HG03139 (cell line): ENCODE results near the gene CYP4F12.

Experiments
- ATAC-seq: cut with Tn5 transposase; IDR thresholded peaks from one replicate; pipeline ENCODE4 v1.9.1; 2021; ENCODE audit not compliant: unreplicated experiment

CYP4F12 gene

GRCh38 chr19:15672580-15673175 lies at the start of gene CYP4F12:
Gene CYP4F12, plus strand, starts transcription at chr19:15673087. Its CDS starts 443 bp downstream, at chr19:15673530.
- ATAC-seq, result no peak

- no peak for ATAC-seq
Measured at GRCh38 chr19:15623711-15624318, 49.1 kb upstream of the CYP4F12 start.

GRCh38 chr19:15628236-15629002 lies 44.5 kb upstream of the CYP4F12 start:
- no peak for ATAC-seq

GRCh38 chr19:15629003-15629880 lies 43.6 kb upstream of the CYP4F12 start:
- no peak for ATAC-seq

- ATAC-seq, result no peak
Measured at GRCh38 chr19:15631817-15632216, 41.1 kb upstream of the CYP4F12 start.

GRCh38 chr19:15633082-15633835 lies 39.6 kb upstream of the CYP4F12 start:
- ATAC-seq, result no peak

GRCh38 chr19:15634105-15634504 lies 38.8 kb upstream of the CYP4F12 start:
- ATAC-seq, result no peak

GRCh38 chr19:15635016-15635805 lies 37.7 kb upstream of the CYP4F12 start:
- no peak for ATAC-seq

GRCh38 chr19:15636026-15636425 lies 36.9 kb upstream of the CYP4F12 start:
- no peak for ATAC-seq

GRCh38 chr19:15639596-15639995 lies 33.3 kb upstream of the CYP4F12 start:
- no peak for ATAC-seq

GRCh38 chr19:15640294-15640903 lies 32.5 kb upstream of the CYP4F12 start, which contains the start of gene CYP4F3:
Gene CYP4F3, plus strand, starts transcription at chr19:15640897. Its CDS starts 519 bp downstream, at chr19:15641416.
- no peak for ATAC-seq

GRCh38 chr19:15640904-15641597 lies 31.8 kb upstream of the CYP4F12 start:
- ATAC-seq, result no peak

- no peak for ATAC-seq
Measured at GRCh38 chr19:15641901-15642491, 30.9 kb upstream of the CYP4F12 start.

GRCh38 chr19:15642807-15643206 lies 30.1 kb upstream of the CYP4F12 start:
- ATAC-seq, result no peak

GRCh38 chr19:15643387-15643786 lies 29.5 kb upstream of the CYP4F12 start:
- no peak for ATAC-seq

- ATAC-seq, result no peak
Measured at GRCh38 chr19:15644066-15644741, 28.7 kb upstream of the CYP4F12 start.

- no peak for ATAC-seq
Measured at GRCh38 chr19:15644816-15645215, 28.1 kb upstream of the CYP4F12 start.

- no peak for ATAC-seq
Measured at GRCh38 chr19:15649526-15649925, 23.4 kb upstream of the CYP4F12 start.
